OCI-LY3 (cell line): Measurements from ENCODE around the gene MTMR3.

ENCODE experiments used
- EZH2phosphoT487 ChIP-seq: fragments of 200-600 bp; shearing (Covaris generic); IDR thresholded peaks from 2 replicates; pipeline ENCODE4 v1.6.1; 2018; ENCODE audit warnings: antibody characterized with exemption, mixed run types, low read depth
- TF ChIP-seq, protein P1 (sequence below): fragments of 200-600, 300-600 bp; sonication (generic); IDR thresholded peaks from 2 replicates; pipeline ENCODE4 v1.5.1; 2014; ENCODE audit warnings: antibody characterized with exemption, low read length, low read depth

DNA sequence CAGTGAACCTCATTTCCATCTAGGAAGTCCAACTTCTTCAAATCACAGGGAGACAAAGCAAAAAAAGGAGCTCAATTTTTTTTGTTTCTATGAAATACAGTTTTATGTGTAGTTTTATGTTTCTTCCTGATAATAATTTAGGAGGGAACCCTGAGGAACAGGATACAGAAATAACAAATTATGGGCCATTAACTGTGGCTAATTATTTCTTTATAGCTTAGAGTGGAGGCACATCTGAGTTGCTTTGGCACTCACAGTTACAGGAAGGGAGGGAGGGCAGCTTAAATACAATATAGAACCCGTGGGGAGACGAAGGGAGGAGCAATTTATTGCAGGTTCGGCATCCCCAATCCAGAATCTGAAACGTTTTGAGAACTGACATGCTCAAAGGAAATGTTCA lies 160.2 kb downstream of the MTMR3 start:
- TF ChIP-seq EZH2phosphoT487: no peak
- TF ChIP-seq, protein P1, sequence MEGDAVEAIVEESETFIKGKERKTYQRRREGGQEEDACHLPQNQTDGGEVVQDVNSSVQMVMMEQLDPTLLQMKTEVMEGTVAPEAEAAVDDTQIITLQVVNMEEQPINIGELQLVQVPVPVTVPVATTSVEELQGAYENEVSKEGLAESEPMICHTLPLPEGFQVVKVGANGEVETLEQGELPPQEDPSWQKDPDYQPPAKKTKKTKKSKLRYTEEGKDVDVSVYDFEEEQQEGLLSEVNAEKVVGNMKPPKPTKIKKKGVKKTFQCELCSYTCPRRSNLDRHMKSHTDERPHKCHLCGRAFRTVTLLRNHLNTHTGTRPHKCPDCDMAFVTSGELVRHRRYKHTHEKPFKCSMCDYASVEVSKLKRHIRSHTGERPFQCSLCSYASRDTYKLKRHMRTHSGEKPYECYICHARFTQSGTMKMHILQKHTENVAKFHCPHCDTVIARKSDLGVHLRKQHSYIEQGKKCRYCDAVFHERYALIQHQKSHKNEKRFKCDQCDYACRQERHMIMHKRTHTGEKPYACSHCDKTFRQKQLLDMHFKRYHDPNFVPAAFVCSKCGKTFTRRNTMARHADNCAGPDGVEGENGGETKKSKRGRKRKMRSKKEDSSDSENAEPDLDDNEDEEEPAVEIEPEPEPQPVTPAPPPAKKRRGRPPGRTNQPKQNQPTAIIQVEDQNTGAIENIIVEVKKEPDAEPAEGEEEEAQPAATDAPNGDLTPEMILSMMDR: no peak
